Activated gamma-delta T cell (primary cell): ENCODE results near the gene NPM1.

ENCODE experiments used
- DNase-seq: peaks from one replicate; lab custom pipeline; 2025; lab: John Stamatoyannopoulos, UW

The NPM1 gene

DNA sequence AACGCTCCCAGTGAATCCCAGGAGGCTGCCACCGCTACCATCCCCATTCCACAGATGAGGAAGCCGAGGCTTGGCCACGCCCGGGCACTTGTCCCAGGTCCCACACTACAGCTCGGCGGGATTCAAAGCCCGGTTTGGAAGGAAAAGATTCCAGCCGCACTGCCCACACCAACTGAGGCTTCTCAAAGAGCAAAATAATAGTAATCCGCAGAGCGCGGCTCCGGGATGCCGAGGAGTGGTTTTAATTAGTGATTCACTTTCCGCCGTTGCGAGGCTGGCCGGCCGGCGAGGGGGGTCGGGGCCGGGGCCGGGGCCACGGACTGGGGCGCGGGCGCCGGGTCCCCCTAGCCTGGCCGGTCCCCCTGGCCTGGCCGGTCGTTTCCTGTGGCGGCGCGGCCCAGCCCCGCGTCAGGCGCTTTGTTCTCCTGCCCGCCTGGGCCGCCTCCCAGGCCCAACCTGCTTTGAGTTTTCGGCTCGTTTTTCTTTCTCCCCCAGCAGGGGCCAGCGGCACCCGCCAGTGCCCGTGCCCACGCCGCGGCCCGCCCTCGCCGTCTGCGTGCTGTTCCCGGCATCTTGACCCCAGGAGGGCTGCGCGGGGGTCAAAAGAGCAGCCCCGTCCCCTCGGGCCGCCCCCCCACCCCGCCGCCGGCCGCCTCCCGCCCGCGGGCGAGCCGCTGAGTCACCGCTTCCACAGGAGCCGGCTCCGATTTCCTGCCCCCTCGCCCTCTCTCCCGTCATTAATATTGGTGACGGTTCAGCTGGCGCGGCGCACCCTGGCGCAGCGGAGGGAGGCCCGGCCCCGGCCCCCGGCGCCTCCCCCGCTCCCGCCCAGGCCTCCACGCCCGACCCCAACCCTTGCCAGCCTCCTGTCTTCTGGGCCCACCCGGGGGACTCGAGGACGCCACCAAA lies 63.0 kb downstream of the NPM1 start:
- DNase-seq, result no peak

GRCh38 chr5:171451421-171451820 lies 63.8 kb downstream of the NPM1 start:
- DNase-seq, result no peak

DNA sequence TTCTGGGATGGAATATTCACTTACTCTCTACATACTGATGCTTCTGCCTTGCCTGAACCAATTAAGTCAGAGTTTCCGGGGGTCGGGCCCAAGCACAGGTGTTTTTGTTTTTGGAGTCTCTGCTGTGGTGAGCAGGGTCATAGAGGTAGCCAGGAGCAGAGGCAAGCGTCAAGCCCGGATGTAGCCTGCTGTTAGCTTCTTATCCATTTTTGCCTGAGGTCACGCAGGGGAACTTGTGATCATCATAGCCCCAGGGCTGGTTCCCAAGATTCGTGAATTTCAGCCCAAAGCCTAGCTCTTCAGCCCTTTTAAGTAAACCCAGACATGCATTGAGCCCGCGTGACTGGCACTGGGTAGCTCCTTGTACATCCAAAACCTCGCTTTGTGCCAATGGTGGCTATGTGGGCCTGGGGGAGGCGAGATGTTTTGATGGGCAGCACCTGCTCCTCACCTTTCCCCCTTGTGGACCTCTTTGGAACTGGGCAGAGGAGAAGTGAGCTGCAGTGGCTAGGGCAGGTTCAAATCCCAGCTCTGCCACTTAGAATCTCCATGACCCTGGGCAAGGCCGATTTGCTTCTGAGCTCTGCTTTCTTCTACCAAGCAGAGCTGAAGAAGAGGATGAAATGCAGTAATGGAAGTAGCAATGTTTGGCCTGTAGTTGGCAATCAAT lies 65.5 kb downstream of the NPM1 start:
- DNase-seq, result no peak

DNA sequence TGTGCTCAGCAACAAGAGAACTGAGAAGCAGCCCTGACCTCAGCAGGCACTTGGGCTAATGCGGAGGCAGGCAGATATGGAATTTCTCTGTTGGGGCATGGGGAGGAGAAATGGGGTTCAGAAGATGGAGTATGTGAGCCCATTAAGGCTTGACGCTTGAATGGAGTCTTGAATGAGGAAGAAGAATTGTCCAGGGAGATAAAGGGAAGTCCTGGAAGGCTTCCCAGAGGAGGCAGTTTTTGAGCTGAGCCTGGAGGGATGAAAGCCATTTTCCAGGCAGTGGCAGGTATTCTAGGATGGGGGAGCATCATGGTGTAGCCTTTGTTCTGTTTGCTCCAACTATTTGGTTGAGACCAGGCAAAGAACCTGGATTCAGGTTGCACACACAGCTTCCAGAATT lies 66.3 kb downstream of the NPM1 start:
- DNase-seq, result no peak

GRCh38 chr5:171454549-171454948 lies 66.9 kb downstream of the NPM1 start:
- DNase-seq, result no peak

- no peak for DNase-seq
These were observed 67.9 kb downstream of the NPM1 start for GRCh38 chr5:171455522-171455921.

DNA sequence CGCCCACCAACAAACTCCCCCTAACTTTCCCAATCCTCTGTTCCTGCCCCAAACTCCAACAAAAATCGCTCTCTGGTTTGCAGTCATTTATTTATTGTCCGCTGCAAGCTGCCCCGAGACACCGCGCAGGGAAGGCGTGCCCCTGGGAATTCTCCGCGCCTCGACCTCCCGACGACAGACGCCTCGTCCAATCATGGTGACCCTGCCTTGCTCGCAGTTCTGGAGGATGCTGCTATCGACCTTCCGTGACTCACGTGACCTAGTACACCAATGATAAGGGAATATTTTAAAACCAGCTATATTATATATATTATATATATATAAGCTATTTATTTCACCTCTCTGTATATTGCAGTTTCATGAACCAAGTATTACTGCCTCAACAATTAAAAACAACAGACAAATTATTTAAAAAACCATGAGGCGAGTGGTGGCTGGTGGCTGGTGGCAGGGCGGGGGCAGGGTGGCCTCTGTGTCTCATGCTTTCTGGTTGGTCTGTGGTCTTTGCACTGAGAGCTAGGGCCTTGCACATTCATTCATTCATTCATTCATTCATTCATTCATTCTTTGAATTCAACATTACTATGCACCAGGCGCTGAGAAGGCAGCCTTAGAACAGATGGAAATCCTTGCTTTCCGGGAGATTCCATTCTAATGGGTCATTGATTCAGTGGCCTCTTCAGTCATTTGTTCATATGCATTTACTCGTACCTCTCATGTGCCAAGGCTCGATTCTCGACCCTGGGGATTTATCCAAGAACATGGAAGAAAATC lies 69.7 kb downstream of the NPM1 start:
- no peak for DNase-seq

GRCh38 chr5:171459839-171460238 lies 72.2 kb downstream of the NPM1 start:
- no peak for DNase-seq
